Stomach (tissue), 9 donors: ENCODE data around the gene PTPRN. TPM values are rescaled to one million over a fixed set of nuclear protein-coding genes. Genes with fewer than 3 reads are reported as not detected.

Source experiments
- DNase-seq, 2 donors: peaks; one replicate each; pipeline versions ENCODE4 v3.0.0 to v3.0.0-alpha.2; 2013 to 2019
- H3K27ac ChIP-seq, 5 donors: fragments of 200-600 bp in 4 of 5; sonication (generic) in 4 of 5; one replicate each; pipeline ENCODE4 v1.5.1; 2013 to 2019; ENCODE audit warnings: mild to moderate bottlenecking in 1 of 5, moderate library complexity in 1 of 5
- H3K27me3 ChIP-seq, 3 donors: fragments of 200-600 bp; sonication (generic); one replicate each; pipeline ENCODE4 v1.5.1; 2017 to 2019; ENCODE audit warnings: mixed run types in 1 of 3
- H3K36me3 ChIP-seq, 4 donors: fragments of 200-600 bp; sonication (generic); 1 replicate in 3 of 4; 2 replicates in 1 of 4; pipeline ENCODE4 v1.5.1; 2016 to 2019
- H3K4me1 ChIP-seq, 4 donors: fragments of 200-600 bp; sonication (generic); one replicate each; pipeline ENCODE4 v1.5.1; 2016 to 2019
- H3K4me3 ChIP-seq, 4 donors: fragments of 200-600 bp; sonication (generic) in 3 of 4; one replicate each; pipeline ENCODE4 v1.5.1; 2016 to 2019; ENCODE audit warnings: mild to moderate bottlenecking in 1 of 4
- H3K9me3 ChIP-seq, 4 donors: fragments of 200-600 bp; sonication (generic); one replicate each; pipeline ENCODE4 v1.5.1; 2016 to 2019
- CTCF ChIP-seq, 7 experiments: fragments of 450-650 bp in 4 of 7; fragments of 200-600 bp in 3 of 7; sonication (generic) in 3 of 7; IDR thresholded peaks; one replicate each; pipeline ENCODE4 v1.5.1; 2016 to 2019; ENCODE audit warnings: antibody characterized with exemption in 7 of 7, control low read depth in 2 of 7, mild to moderate bottlenecking in 1 of 7
- EP300 ChIP-seq: sonication (generic); formaldehyde crosslinking; IDR thresholded peaks from one replicate; pipeline ENCODE4 v1.6.1; 2017; ENCODE audit warnings: antibody characterized with exemption
- POLR2A ChIP-seq, 4 donors: fragments of 450-650 bp; IDR thresholded peaks; one replicate each; pipeline ENCODE4 v1.6.1; 2016; ENCODE audit warnings: antibody characterized with exemption in 4 of 4, control low read depth in 2 of 4, mild to moderate bottlenecking in 1 of 4, moderate library complexity in 1 of 4
- POLR2AphosphoS5 ChIP-seq, 3 donors: sonication (generic); formaldehyde crosslinking; IDR thresholded peaks; one replicate each; pipeline ENCODE4 v1.6.1; 2016; ENCODE audit warnings: antibody characterized with exemption in 3 of 3
- WGBS, 5 donors: extraction: QIAGEN DNeasy Blood & Tissue Kit in 3 of 5; methylation state at CpG; one replicate each; pipeline versions ENCODE4 v1.1.5 to v1.1.7; 2013 to 2018; 5-methylcytosine and 5-hydroxymethylcytosine counted together
- intact Hi-C: fragments of 100-400 bp; cut with DNase I; formaldehyde crosslinking; loops from one replicate; pipeline ENCODE4 v1.15.1; 2023; ENCODE audit warnings: low total_unique reads
- polyA plus RNA-seq, 3 donors: library from polyadenylated mRNA; stranded (reverse); fragments of 200-250 nt; gene quantifications; one replicate each; pipeline ENCODE4 v1.2.3, GENCODE V29; 2013
- total RNA-seq, 5 donors: library from RNA; depleted of rRNA; stranded (reverse); fragments of >200 nt; gene quantifications; one replicate each; pipeline versions ENCODE4 v1.1.0 to v1.2.3, GENCODE V29; 2014 to 2016
- donor health status: healthy with polysubstance abuse.
- donor health status: Bipolar disorder and iron deficiency.
- donor health status: healthy.

The PTPRN gene
- total and polyA plus RNA-seq, 8 donors, result 1.1 to 11.3 (median 3.6) TPM; not detected in 1

- DNase-seq, result no peak
- Histone ChIP-seq H3K27me3 (peaks cover 0 to 94% (median 29%) of the 10 kb centered on the region in 3 donors), H3K4me1 (peaks cover 0 to 5% (median 1%) of the 10 kb centered on the region in 4 donors), H3K36me3 (no peaks in the 10 kb centered on the region), H3K27ac (no peak overlapping the region), H3K9me3 (no peaks in the 10 kb centered on the region), H3K4me3 (no peak overlapping the region)
- intact Hi-C loops, result no loop called here
- TF ChIP-seq POLR2A (IDR thresholded peaks at IDR 0.05) (no peak), CTCF (IDR thresholded peaks at IDR 0.05) (no peak), POLR2AphosphoS5 (IDR thresholded peaks at IDR 0.05) (no peak), EP300 (no peak)
- 78 to 86% (median 80%) methylated on average over 5 of the region's 5 CpGs for WGBS, 5 donors
Measured at GRCh38 chr2:219353129-219353528, 43.9 kb upstream of the PTPRN start.

GRCh38 chr2:219352448-219353023 lies 43.3 kb upstream of the PTPRN start:
- H3K36me3 ChIP-seq, result no peaks in the 10 kb centered on the region
- DNase-seq, result peak; percentile 63 to 76
- H3K4me1 ChIP-seq, result no peaks in the 10 kb centered on the region
- intact Hi-C loops, result no loop called here
- H3K4me3 ChIP-seq, result no peak overlapping the region
- H3K27me3 ChIP-seq, result peaks cover 0 to 88% (median 23%) of the 10 kb centered on the region in 3 donors
- H3K9me3 ChIP-seq, result no peaks in the 10 kb centered on the region
- TF ChIP-seq CTCF (IDR thresholded peaks at IDR 0.05) (peak in 4 of 7 experiments; percentile 27 to 57 (median 37)), EP300 (no peak)
- WGBS, 5 donors, result 10 to 24% (median 12%) methylated on average over 5 of the region's 5 CpGs
- no peak overlapping the region for H3K27ac ChIP-seq

- peaks cover 0 to 71% (median 10%) of the 10 kb centered on the region in 3 donors for H3K27me3 ChIP-seq
- no peaks in the 10 kb centered on the region for H3K4me1 ChIP-seq
- no peak for TF ChIP-seq POLR2AphosphoS5 (IDR thresholded peaks at IDR 0.05)
- no peak for TF ChIP-seq EP300
- no peak for TF ChIP-seq CTCF (IDR thresholded peaks at IDR 0.05)
- no peak for TF ChIP-seq POLR2A (IDR thresholded peaks at IDR 0.05)
- H3K4me3 ChIP-seq, result no peak overlapping the region
- intact Hi-C loops, result no loop called here
- 27 to 40% (median 32%) methylated on average over 4 of the region's 4 CpGs for WGBS, 5 donors
- H3K9me3 ChIP-seq, result no peaks in the 10 kb centered on the region
- H3K27ac ChIP-seq, result no peak overlapping the region
- DNase-seq, result peak in 1 of 2 donors; percentile 23
- H3K36me3 ChIP-seq, result no peaks in the 10 kb centered on the region
Measured at GRCh38 chr2:219350710-219351221, 41.6 kb upstream of the PTPRN start.

GRCh38 chr2:219350215-219350614 lies 41.0 kb upstream of the PTPRN start:
- H3K4me3 ChIP-seq, result no peak overlapping the region
- TF ChIP-seq POLR2AphosphoS5 (IDR thresholded peaks at IDR 0.05) (no peak), POLR2A (IDR thresholded peaks at IDR 0.05) (no peak), CTCF (IDR thresholded peaks at IDR 0.05) (no peak), EP300 (no peak)
- no peak for DNase-seq
- peaks cover 0 to 65% (median 6%) of the 10 kb centered on the region in 3 donors for H3K27me3 ChIP-seq
- intact Hi-C loops, result no loop called here
- H3K4me1 ChIP-seq, result no peaks in the 10 kb centered on the region
- WGBS, 5 donors, result 38 to 67% (median 62%) methylated on average over 3 of the region's 3 CpGs
- H3K9me3 ChIP-seq, result no peaks in the 10 kb centered on the region
- H3K27ac ChIP-seq, result no peak overlapping the region
- H3K36me3 ChIP-seq, result no peaks in the 10 kb centered on the region
